Measurements from ENCODE around the gene WDR19. TPM values are rescaled to one million over a fixed set of nuclear protein-coding genes. Genes with fewer than 3 reads are reported as not detected.

WDR19 gene
- total and polyA plus RNA-seq, 7 experiments from 2014 or later, result 5.3 to 44.3 (median 14.3) TPM

GRCh38 chr4:39303871-39304270, 121.5 kb downstream of the WDR19 start:
- Mint-ChIP-seq H3K4me3 (no peak overlapping the region), H3K9me3 (no peaks in the 10 kb centered on the region), H3K36me3 (peaks cover 22 to 79% (median 44%) of the 10 kb centered on the region in 5 donors), H3K4me1 (peaks cover 0 to 10% (median 0%) of the 10 kb centered on the region in 7 donors), H3K27ac (no peak overlapping the region), H3K27me3 (no peaks in the 10 kb centered on the region)
- DNase-seq, result no peak
- Histone ChIP-seq H3K36me3 (ENCODE audit: control insufficient read depth in 2 of 3, insufficient read depth in 3 of 3, low read length in 3 of 3) (peaks cover 11 to 73% (median 16%) of the 10 kb centered on the region in 3 experiments), H3K4me1 (ENCODE audit: control insufficient read depth in 2 of 2, insufficient read depth in 2 of 2, low read length in 2 of 2) (no peaks in the 10 kb centered on the region), H3K4me3 (ENCODE audit: low read length) (no peak overlapping the region), H3K27me3 (ENCODE audit: control insufficient read depth in 2 of 2, insufficient read depth in 2 of 2, low read length in 2 of 2) (no peaks in the 10 kb centered on the region), H3K27ac (ENCODE audit: low read depth, low read length) (no peak overlapping the region), H3K9me3 (ENCODE audit: control insufficient read depth in 2 of 3, low read length in 3 of 3) (no peaks in the 10 kb centered on the region)
- intact Hi-C loops (cut with micrococcal nuclease), result loop anchor here in 1 of 2 donors (5.0 kb wide), 1 partner anchor 402 kb away; no protein-coding TSS in a partner anchor
- ChIA-PET POLR2A (no interaction called here), CTCF (interaction anchor here (0.6 kb wide), 1 partner anchor 509 kb away, joined by 3 read pairs; no protein-coding TSS in a partner anchor)
- no peak for ATAC-seq

GRCh38 chr4:39304651-39305050, 122.3 kb downstream of the WDR19 start:
- peaks cover 0 to 10% (median 0%) of the 10 kb centered on the region in 7 donors for H3K4me1 Mint-ChIP-seq
- Histone ChIP-seq H3K4me1 (ENCODE audit: control insufficient read depth in 2 of 2, insufficient read depth in 2 of 2, low read length in 2 of 2) (no peaks in the 10 kb centered on the region), H3K4me3 (ENCODE audit: low read length) (no peak overlapping the region), H3K9me3 (ENCODE audit: control insufficient read depth in 2 of 3, low read length in 3 of 3) (no peaks in the 10 kb centered on the region), H3K36me3 (ENCODE audit: control insufficient read depth in 2 of 3, insufficient read depth in 3 of 3, low read length in 3 of 3) (peaks cover 12 to 74% (median 22%) of the 10 kb centered on the region in 3 experiments), H3K27ac (ENCODE audit: low read depth, low read length) (no peak overlapping the region), H3K27me3 (ENCODE audit: control insufficient read depth in 2 of 2, insufficient read depth in 2 of 2, low read length in 2 of 2) (no peaks in the 10 kb centered on the region)
- intact Hi-C loops (cut with micrococcal nuclease), result loop anchor here in 1 of 2 donors (5.0 kb wide), 1 partner anchor 402 kb away; no protein-coding TSS in a partner anchor
- ChIA-PET CTCF (no interaction called here), POLR2A (no interaction called here)
- H3K36me3 Mint-ChIP-seq, result peaks cover 23 to 77% (median 43%) of the 10 kb centered on the region in 5 donors
- no peak for ATAC-seq
- no peaks in the 10 kb centered on the region for H3K27me3 Mint-ChIP-seq
- no peak for DNase-seq
- H3K9me3 Mint-ChIP-seq, result no peaks in the 10 kb centered on the region
- H3K27ac Mint-ChIP-seq, result peak overlapping the region in 1 of 9 donors; percentile 10
- no peak overlapping the region for H3K4me3 Mint-ChIP-seq

DNA sequence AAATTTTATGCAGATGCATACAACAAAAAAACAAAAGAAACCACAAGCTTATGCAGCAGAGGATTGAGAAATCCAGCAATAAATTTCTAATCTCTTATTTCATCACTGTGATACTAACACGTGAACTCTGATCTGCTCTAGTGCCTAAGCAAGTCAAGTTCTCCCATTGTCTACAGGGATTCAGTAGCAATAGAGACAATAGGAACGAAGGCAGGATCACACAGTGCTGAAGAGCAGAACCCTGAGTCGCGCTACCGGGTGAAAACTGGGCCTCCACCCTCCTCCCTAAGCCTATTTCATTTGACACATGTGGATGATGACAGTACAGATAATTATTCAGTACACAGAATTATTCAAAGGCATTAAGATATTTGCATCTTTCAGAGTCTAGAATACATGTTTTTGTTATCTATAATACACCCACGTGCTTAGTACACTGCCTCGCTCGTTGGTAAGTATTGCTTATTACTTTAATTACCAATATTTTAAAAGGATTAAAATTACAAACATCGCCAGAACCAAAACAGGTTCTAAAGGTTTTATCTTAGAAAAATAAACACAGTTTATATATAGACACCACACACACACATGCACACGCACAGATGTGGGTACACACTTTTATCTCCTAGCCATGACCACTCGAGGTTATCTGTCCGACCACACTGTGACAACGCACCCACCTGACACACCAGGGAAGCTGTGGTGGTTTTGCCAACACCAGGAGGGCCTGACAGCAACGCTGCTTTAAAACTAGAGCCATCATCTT, 123.8 kb downstream of the WDR19 start:
- Histone ChIP-seq H3K9me3 (ENCODE audit: control insufficient read depth in 2 of 3, low read length in 3 of 3) (no peaks in the 10 kb centered on the region), H3K27me3 (ENCODE audit: control insufficient read depth in 2 of 2, insufficient read depth in 2 of 2, low read length in 2 of 2) (no peaks in the 10 kb centered on the region), H3K4me3 (ENCODE audit: low read length) (no peak overlapping the region), H3K36me3 (ENCODE audit: control insufficient read depth in 2 of 3, insufficient read depth in 3 of 3, low read length in 3 of 3) (peaks cover 15 to 73% (median 20%) of the 10 kb centered on the region in 3 experiments), H3K27ac (ENCODE audit: low read depth, low read length) (no peak overlapping the region), H3K4me1 (ENCODE audit: control insufficient read depth in 2 of 2, insufficient read depth in 2 of 2, low read length in 2 of 2) (no peaks in the 10 kb centered on the region)
- intact Hi-C loops (cut with micrococcal nuclease), result no loop called here
- no peak for DNase-seq
- Mint-ChIP-seq H3K27me3 (no peaks in the 10 kb centered on the region), H3K4me1 (peaks cover 0 to 10% (median 0%) of the 10 kb centered on the region in 7 donors), H3K4me3 (no peak overlapping the region), H3K27ac (peak overlapping the region in 1 of 9 donors; percentile 59), H3K9me3 (no peaks in the 10 kb centered on the region), H3K36me3 (peaks cover 23 to 68% (median 36%) of the 10 kb centered on the region in 5 donors)
- ChIA-PET POLR2A (no interaction called here), CTCF (no interaction called here)
- no peak for ATAC-seq

GRCh38 chr4:39308611-39309010, 126.3 kb downstream of the WDR19 start:
- peak overlapping the region in 2 of 9 donors; percentile 16 to 58 for H3K27ac Mint-ChIP-seq

GRCh38 chr4:39312816-39313215, 130.5 kb downstream of the WDR19 start:
- ATAC-seq (no peak), DNase-seq (no peak)
- Mint-ChIP-seq H3K36me3 (peaks cover 14 to 52% (median 31%) of the 10 kb centered on the region in 5 donors), H3K4me3 (no peak overlapping the region), H3K27ac (peak overlapping the region in 2 of 9 donors; percentile 9 to 20), H3K27me3 (no peaks in the 10 kb centered on the region), H3K4me1 (peaks cover 0 to 6% (median 0%) of the 10 kb centered on the region in 7 donors), H3K9me3 (no peaks in the 10 kb centered on the region)
- H3K36me3 ChIP-seq (ENCODE audit: control insufficient read depth in 2 of 3, insufficient read depth in 3 of 3, low read length in 3 of 3), result peaks cover 9 to 79% (median 20%) of the 10 kb centered on the region in 3 experiments
- no peak overlapping the region for H3K4me3 ChIP-seq (ENCODE audit: low read length)
- H3K4me1 ChIP-seq (ENCODE audit: control insufficient read depth in 2 of 2, insufficient read depth in 2 of 2, low read length in 2 of 2), result no peaks in the 10 kb centered on the region
- intact Hi-C loops (cut with micrococcal nuclease), result loop anchor here in 1 of 2 donors (10.0 kb wide), 1 partner anchor 52 kb away; the partner anchor contains the start of gene RFC1
- ChIA-PET POLR2A (interaction anchor here (0.6 kb wide), 1 partner anchor 13 kb away, joined by 3 read pairs; no protein-coding TSS in a partner anchor), CTCF (no interaction called here)
- no peaks in the 10 kb centered on the region for H3K9me3 ChIP-seq (ENCODE audit: control insufficient read depth in 2 of 3, low read length in 3 of 3)
- H3K27me3 ChIP-seq (ENCODE audit: control insufficient read depth in 2 of 2, insufficient read depth in 2 of 2, low read length in 2 of 2), result no peaks in the 10 kb centered on the region
- no peak overlapping the region for H3K27ac ChIP-seq (ENCODE audit: low read depth, low read length)

More at GRCh38 chr4:39308611-39309010, 126.3 kb downstream of the WDR19 start:
- ATAC-seq (no peak), DNase-seq (no peak)
- H3K27me3 Mint-ChIP-seq, result no peaks in the 10 kb centered on the region
- no peak overlapping the region for H3K4me3 Mint-ChIP-seq
- no peak overlapping the region for H3K4me3 ChIP-seq (ENCODE audit: low read length)
- intact Hi-C loops (cut with micrococcal nuclease), result no loop called here
- no peaks in the 10 kb centered on the region for H3K9me3 Mint-ChIP-seq
- no peaks in the 10 kb centered on the region for H3K27me3 ChIP-seq (ENCODE audit: control insufficient read depth in 2 of 2, insufficient read depth in 2 of 2, low read length in 2 of 2)
- no peaks in the 10 kb centered on the region for H3K4me1 ChIP-seq (ENCODE audit: control insufficient read depth in 2 of 2, insufficient read depth in 2 of 2, low read length in 2 of 2)
- H3K27ac ChIP-seq (ENCODE audit: low read depth, low read length), result no peak overlapping the region
- no peaks in the 10 kb centered on the region for H3K9me3 ChIP-seq (ENCODE audit: control insufficient read depth in 2 of 3, low read length in 3 of 3)
- POLR2A ChIA-PET, result no interaction called here
- peaks cover 11 to 69% (median 20%) of the 10 kb centered on the region in 3 experiments for H3K36me3 ChIP-seq (ENCODE audit: control insufficient read depth in 2 of 3, insufficient read depth in 3 of 3, low read length in 3 of 3)
- H3K36me3 Mint-ChIP-seq, result peaks cover 20 to 68% (median 34%) of the 10 kb centered on the region in 5 donors
- CTCF ChIA-PET, result no interaction called here
- H3K4me1 Mint-ChIP-seq, result peaks cover 0 to 10% (median 0%) of the 10 kb centered on the region in 7 donors

- Mint-ChIP-seq H3K4me3 (no peak overlapping the region), H3K9me3 (no peaks in the 10 kb centered on the region), H3K36me3 (peaks cover 0 to 44% (median 22%) of the 10 kb centered on the region in 5 donors), H3K27me3 (no peaks in the 10 kb centered on the region), H3K4me1 (no peaks in the 10 kb centered on the region), H3K27ac (no peak overlapping the region)
- H3K9me3 ChIP-seq (ENCODE audit: control insufficient read depth in 2 of 3, low read length in 3 of 3), result no peaks in the 10 kb centered on the region
- H3K36me3 ChIP-seq (ENCODE audit: control insufficient read depth in 2 of 3, insufficient read depth in 3 of 3, low read length in 3 of 3), result peaks cover 0 to 63% (median 0%) of the 10 kb centered on the region in 3 experiments
- no peak overlapping the region for H3K4me3 ChIP-seq (ENCODE audit: low read length)
- POLR2A ChIA-PET, result no interaction called here
- intact Hi-C loops (cut with micrococcal nuclease), result loop anchor here in 1 of 2 donors (10.0 kb wide), 1 partner anchor 45 kb away; the partner anchor contains the start of gene RFC1
- ATAC-seq (no peak), DNase-seq (no peak)
- CTCF ChIA-PET, result no interaction called here
- no peaks in the 10 kb centered on the region for H3K4me1 ChIP-seq (ENCODE audit: control insufficient read depth in 2 of 2, insufficient read depth in 2 of 2, low read length in 2 of 2)
- H3K27ac ChIP-seq (ENCODE audit: low read depth, low read length), result no peak overlapping the region
- no peaks in the 10 kb centered on the region for H3K27me3 ChIP-seq (ENCODE audit: control insufficient read depth in 2 of 2, insufficient read depth in 2 of 2, low read length in 2 of 2)
Observed at GRCh38 chr4:39319676-39320075, 137.3 kb downstream of the WDR19 start.
